Right renal cortex interstitium (tissue), 3 donors: ENCODE results near the gene CASP14. TPM values are rescaled to one million over a fixed set of nuclear protein-coding genes. Genes with fewer than 3 reads are reported as not detected.

Source experiments
- polyA plus RNA-seq, 3 donors: library from polyadenylated mRNA; unstranded; fragments of 120-200 nt; gene quantifications; one replicate each; pipeline ENCODE4 v1.2.1, GENCODE V29; 2013; ENCODE audit not compliant: insufficient read length in 3 of 3

CASP14 gene
- polyA plus RNA-seq, 3 donors, result not detected

Other genes starting within 250 kb of the CASP14 start
- under 1 TPM in 2 of 3 donors, not detected in 1; 0.03 TPM for gene OR7A5, start 214.3 kb upstream of the CASP14 start, polyA plus RNA-seq
- gene OR7C1, start 214.3 kb upstream of the CASP14 start, polyA plus RNA-seq, result under 1 TPM; 0.08 to 0.17 (median 0.10) TPM
- gene OR7A10, start 200.6 kb upstream of the CASP14 start, polyA plus RNA-seq, result not detected
- not detected for gene OR7A17, start 163.3 kb upstream of the CASP14 start, polyA plus RNA-seq
- gene OR7C2, start 108.0 kb upstream of the CASP14 start, polyA plus RNA-seq, result not detected
- gene SLC1A6, start 69.6 kb upstream of the CASP14 start, polyA plus RNA-seq, result under 1 TPM; 0.39 to 0.51 (median 0.47) TPM
- gene OR1I1, start 32.7 kb downstream of the CASP14 start, polyA plus RNA-seq, result under 1 TPM; 0.03 to 0.04 (median 0.03) TPM
- 10 to 100 TPM; 14.4 to 16.5 (median 15.2) TPM for gene SYDE1, start 57.9 kb downstream of the CASP14 start, polyA plus RNA-seq
- 100 to 1,000 TPM in 1 of 3 donors, 10 to 100 TPM in 2; 90.9 to 103 (median 96.0) TPM for gene NOTCH3, start 151.5 kb downstream of the CASP14 start, polyA plus RNA-seq
- gene EPHX3, start 183.0 kb downstream of the CASP14 start, polyA plus RNA-seq, result 1 to 10 TPM; 4.5 to 5.6 (median 5.2) TPM